Thymus (tissue), 11 donors: ENCODE measurements around the gene KANSL1. TPM values are rescaled to one million over a fixed set of nuclear protein-coding genes. Genes with fewer than 3 reads are reported as not detected.
"Not testable (repeated sequence)": the region's sequence is repeated elsewhere in the genome, so short reads cannot be mapped to it uniquely, and the experiment has no call there.

Source experiments
- DNase-seq, 9 donors: peaks; one replicate each; pipeline ENCODE4 v3.0.0-alpha.2; 2013; ENCODE audit warnings: low spot score in 9 of 9, low read depth in 6 of 9, missing footprints in 1 of 9
- H3K27ac ChIP-seq, 2 donors: one replicate each; pipeline ENCODE4 v1.5.1; 2013; ENCODE audit warnings: control low read depth in 1 of 2, low read depth in 1 of 2, low read length in 1 of 2, mild to moderate bottlenecking in 1 of 2, moderate library complexity in 1 of 2
- H3K27me3 ChIP-seq, 2 donors: one replicate each; pipeline ENCODE4 v1.5.1; 2013; ENCODE audit warnings: low read length in 1 of 2; ENCODE audit not compliant: control insufficient read depth in 2 of 2, insufficient read depth in 1 of 2
- H3K36me3 ChIP-seq, 2 donors: one replicate each; pipeline ENCODE4 v1.5.1; 2013; ENCODE audit warnings: low read length in 1 of 2, mild to moderate bottlenecking in 1 of 2, moderate library complexity in 1 of 2; ENCODE audit not compliant: control insufficient read depth in 2 of 2, insufficient read depth in 2 of 2
- H3K4me1 ChIP-seq, 2 donors: one replicate each; pipeline ENCODE4 v1.5.1; 2013; ENCODE audit warnings: low read length in 2 of 2; ENCODE audit not compliant: control insufficient read depth in 2 of 2, insufficient read depth in 2 of 2
- H3K4me3 ChIP-seq, 2 donors: one replicate each; pipeline ENCODE4 v1.5.1; 2013; ENCODE audit warnings: low read length in 2 of 2, control low read depth in 1 of 2, mild to moderate bottlenecking in 1 of 2
- H3K9me3 ChIP-seq, 2 donors: one replicate each; pipeline ENCODE4 v1.5.1; 2013; ENCODE audit warnings: low read length in 1 of 2, mild to moderate bottlenecking in 1 of 2; ENCODE audit not compliant: control insufficient read depth in 2 of 2, insufficient read depth in 1 of 2
- WGBS: extraction: QIAGEN DNeasy Blood & Tissue Kit; methylation state at CpG from one replicate; pipeline ENCODE4 v1.1.7; 2013; 5-methylcytosine and 5-hydroxymethylcytosine counted together
- polyA plus RNA-seq: library from polyadenylated mRNA; stranded (reverse); fragments of 200-250 nt; gene quantifications from one replicate; pipeline ENCODE4 v1.2.3, GENCODE V29; 2013
- total RNA-seq: library from RNA; stranded (reverse); fragments of 120-200 nt; gene quantifications from one replicate; pipeline ENCODE4 v1.2.4, GENCODE V29; 2013
- donor health status: healthy.

The KANSL1 gene
- total and polyA plus RNA-seq, 2 donors = 22.3 to 101 TPM

DNA sequence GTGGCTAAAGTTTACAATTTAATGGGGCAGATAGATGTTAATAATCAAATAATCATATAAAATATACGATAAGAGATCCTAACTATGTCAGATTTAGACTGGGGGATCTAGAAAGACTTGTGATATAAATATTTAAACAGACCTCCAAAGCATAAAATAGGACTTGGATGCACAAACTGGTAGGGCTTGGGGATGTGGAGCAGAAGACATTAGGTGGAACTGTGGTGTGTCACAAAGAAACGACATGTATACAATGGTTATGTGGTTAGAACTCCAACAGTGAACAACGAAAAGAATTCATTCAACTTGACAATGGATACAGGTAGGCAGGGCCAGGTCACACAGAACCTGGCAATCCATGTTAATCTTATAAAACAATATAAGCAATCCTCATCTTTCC is 90.4 kb downstream of the KANSL1 start:
- not testable (repeated sequence) for H3K27ac ChIP-seq, DNase-seq, H3K36me3 ChIP-seq, H3K27me3 ChIP-seq, H3K4me3 ChIP-seq, H3K4me1 ChIP-seq, H3K9me3 ChIP-seq
- 91% methylated on average over 3 of the region's 3 CpGs for WGBS

GRCh38 chr17:46101785-46102617 is 91.2 kb downstream of the KANSL1 start:
- WGBS = 88% methylated on average over 9 of the region's 9 CpGs
- H3K27ac ChIP-seq, H3K4me1 ChIP-seq, H3K27me3 ChIP-seq, H3K9me3 ChIP-seq, H3K4me3 ChIP-seq, H3K36me3 ChIP-seq, DNase-seq: not testable (repeated sequence)

GRCh38 chr17:46100590-46100989 is 92.6 kb downstream of the KANSL1 start:
- WGBS = 94% methylated on average over 2 of the region's 2 CpGs
- Histone ChIP-seq H3K4me3 (no peak overlapping the region), H3K27ac (no peak overlapping the region), H3K27me3 (no peaks in the 10 kb centered on the region), H3K36me3 (peaks cover 3% of the 10 kb centered on the region in 2 donors), H3K4me1 (no peaks in the 10 kb centered on the region), H3K9me3 (no peaks in the 10 kb centered on the region)
- DNase-seq = no peak

- H3K4me1 ChIP-seq = no peaks in the 10 kb centered on the region
- peaks cover 0 to 3% of the 10 kb centered on the region in 2 donors for H3K36me3 ChIP-seq
- no peak for DNase-seq
- no peaks in the 10 kb centered on the region for H3K9me3 ChIP-seq
- no peak overlapping the region for H3K4me3 ChIP-seq
- WGBS = 95% methylated on average over 1 of the region's 1 CpG
- H3K27ac ChIP-seq = no peak overlapping the region
- no peaks in the 10 kb centered on the region for H3K27me3 ChIP-seq
Observed at GRCh38 chr17:46099865-46100264, 93.4 kb downstream of the KANSL1 start.

DNA sequence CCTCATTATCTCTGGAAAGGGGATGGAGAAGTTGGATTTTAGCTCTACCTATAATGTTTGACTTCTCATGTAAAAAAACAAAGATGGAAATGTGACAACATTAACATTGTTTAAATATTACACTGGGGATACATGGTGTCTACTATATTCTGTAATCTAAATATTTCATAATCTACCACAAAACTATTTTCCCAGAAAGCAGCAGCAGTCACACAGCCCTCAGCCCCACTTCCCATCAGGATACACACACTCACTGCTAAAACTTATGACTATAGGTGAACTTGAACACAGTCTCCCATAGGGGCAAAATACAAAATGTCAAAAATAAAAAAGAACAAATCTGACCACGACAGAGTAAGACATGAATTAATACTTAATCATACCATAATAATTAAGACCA is 95.7 kb downstream of the KANSL1 start:
- DNase-seq = no peak
- no peak overlapping the region for H3K27ac ChIP-seq
- 93% methylated on average over 1 of the region's 1 CpG for WGBS
- no peak overlapping the region for H3K4me3 ChIP-seq
- H3K27me3 ChIP-seq = no peaks in the 10 kb centered on the region
- no peaks in the 10 kb centered on the region for H3K9me3 ChIP-seq
- no peaks in the 10 kb centered on the region for H3K4me1 ChIP-seq
- peaks cover 6 to 21% of the 10 kb centered on the region in 2 donors for H3K36me3 ChIP-seq

DNA sequence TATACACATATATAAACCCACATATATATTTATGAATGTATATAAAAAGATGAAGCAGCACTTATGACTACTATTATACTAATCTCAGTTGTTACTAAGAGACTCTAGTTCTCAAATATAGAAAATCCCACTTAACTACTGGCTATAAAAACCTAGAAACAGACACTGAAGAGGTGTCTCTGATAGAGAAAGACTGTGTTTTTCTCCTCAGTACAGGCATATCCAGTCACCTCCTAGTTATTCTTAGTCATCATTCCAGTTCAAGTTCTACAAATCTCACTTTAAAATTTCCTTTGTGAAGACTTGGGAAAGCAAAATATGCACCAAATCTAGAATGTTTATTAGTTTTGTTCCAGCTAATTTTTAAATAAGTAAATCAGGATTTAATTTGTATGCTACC is 100.2 kb downstream of the KANSL1 start:
- Histone ChIP-seq H3K27ac (no peak overlapping the region), H3K4me1 (no peaks in the 10 kb centered on the region), H3K9me3 (no peaks in the 10 kb centered on the region), H3K27me3 (no peaks in the 10 kb centered on the region), H3K36me3 (peaks cover 11 to 48% of the 10 kb centered on the region in 2 donors), H3K4me3 (no peak overlapping the region)
- DNase-seq = no peak

- 96% methylated on average over 4 of the region's 4 CpGs for WGBS
- Histone ChIP-seq H3K9me3 (no peaks in the 10 kb centered on the region), H3K36me3 (peaks cover 11 to 58% of the 10 kb centered on the region in 2 donors), H3K4me3 (no peak overlapping the region), H3K4me1 (no peaks in the 10 kb centered on the region), H3K27ac (no peak overlapping the region), H3K27me3 (no peaks in the 10 kb centered on the region)
- DNase-seq = no peak
Observed at GRCh38 chr17:46090871-46091270, 102.4 kb downstream of the KANSL1 start.

GRCh38 chr17:46089389-46089965 is 103.8 kb downstream of the KANSL1 start:
- Histone ChIP-seq H3K27ac (no peak overlapping the region), H3K27me3 (no peaks in the 10 kb centered on the region), H3K4me3 (no peak overlapping the region), H3K4me1 (no peaks in the 10 kb centered on the region), H3K9me3 (no peaks in the 10 kb centered on the region), H3K36me3 (peaks cover 16 to 58% of the 10 kb centered on the region in 2 donors)
- no peak for DNase-seq
- WGBS = 97% methylated on average over 3 of the region's 3 CpGs

DNA sequence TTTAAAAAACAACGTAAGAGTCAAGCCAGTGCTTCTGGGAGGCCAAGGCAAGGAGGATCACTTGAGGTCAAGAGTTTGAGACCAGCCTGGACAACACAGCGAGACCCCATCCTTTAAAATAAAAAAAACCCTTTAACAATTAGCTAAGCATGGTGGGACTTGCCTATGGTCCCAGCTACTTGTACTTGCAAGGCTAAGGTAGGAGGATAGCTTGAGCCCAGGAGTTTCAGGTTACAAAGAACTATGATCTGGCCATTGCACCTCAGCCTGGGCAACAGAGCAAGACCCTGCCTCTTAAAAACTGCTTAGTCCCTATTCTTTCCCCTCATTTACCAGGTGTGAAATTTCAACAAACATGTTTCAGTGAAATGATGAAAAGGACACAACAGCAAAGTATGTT is 104.6 kb downstream of the KANSL1 start:
- no peaks in the 10 kb centered on the region for H3K9me3 ChIP-seq
- WGBS = over 99% methylated on average over 2 of the region's 2 CpGs
- no peaks in the 10 kb centered on the region for H3K27me3 ChIP-seq
- no peak for DNase-seq
- H3K4me1 ChIP-seq = no peaks in the 10 kb centered on the region
- no peak overlapping the region for H3K27ac ChIP-seq
- H3K4me3 ChIP-seq = no peak overlapping the region
- H3K36me3 ChIP-seq = peaks cover 10 to 54% of the 10 kb centered on the region in 2 donors
